Spleen (tissue), 7 donors: ENCODE measurements around the gene POLRMT.

Source experiments
- POLR2A ChIP-seq, 3 donors: fragments of 450-650 bp; IDR thresholded peaks; one replicate each; pipeline ENCODE4 v1.5.1; 2017; ENCODE audit warnings: antibody characterized with exemption in 3 of 3, mild to moderate bottlenecking in 1 of 3
- POLR2AphosphoS5 ChIP-seq, 3 donors: sonication (generic); formaldehyde crosslinking; IDR thresholded peaks; one replicate each; pipeline ENCODE4 v1.5.1; 2017; ENCODE audit warnings: antibody characterized with exemption in 3 of 3
- TF ChIP-seq, protein P1 (sequence below), 11 experiments: fragments of 200-600 bp in 7 of 11; fragments of 450-650 bp in 4 of 11; sonication (generic) in 4 of 11; IDR thresholded peaks in 8 of 11; conservative IDR thresholded peaks in 3 of 11; 1 replicate in 7 of 11; 2 replicates in 4 of 11; pipeline versions ENCODE4 v1.4.0 to v1.8.0; 2016 to 2021; ENCODE audit warnings: antibody characterized with exemption in 11 of 11, inconsistent platforms in 4 of 11, mild to moderate bottlenecking in 1 of 11
- donor health status: DM: no; HTN: no; CAD: no; lungs with moderate emphysema.
- donor health status: DM: no; HTN: no; CAD: no.
- donor health status: DM: no; HTN: no; CAD: no.

DNA sequence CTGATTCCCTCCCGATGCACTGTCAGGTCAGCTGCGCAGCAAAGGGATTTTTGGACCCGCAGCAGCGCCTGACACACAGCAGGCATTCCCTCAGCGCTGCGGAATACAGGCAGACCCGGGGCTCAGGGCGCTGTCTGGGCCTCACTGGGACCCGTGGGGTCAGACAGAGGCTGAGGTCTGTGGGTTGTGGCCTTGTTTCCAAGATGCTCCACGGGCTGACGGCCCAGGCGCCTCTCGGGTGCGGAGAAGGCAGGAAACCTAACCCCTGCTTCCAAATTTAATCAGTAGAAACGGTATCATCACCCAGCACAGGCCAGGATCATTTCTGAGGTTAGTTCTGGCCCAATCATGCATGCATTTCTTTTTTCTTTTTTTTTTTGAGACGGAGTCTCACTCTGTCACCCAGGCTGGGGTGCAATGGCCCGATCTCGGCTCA is 30.4 kb upstream of the POLRMT start:
- TF ChIP-seq, protein P1, sequence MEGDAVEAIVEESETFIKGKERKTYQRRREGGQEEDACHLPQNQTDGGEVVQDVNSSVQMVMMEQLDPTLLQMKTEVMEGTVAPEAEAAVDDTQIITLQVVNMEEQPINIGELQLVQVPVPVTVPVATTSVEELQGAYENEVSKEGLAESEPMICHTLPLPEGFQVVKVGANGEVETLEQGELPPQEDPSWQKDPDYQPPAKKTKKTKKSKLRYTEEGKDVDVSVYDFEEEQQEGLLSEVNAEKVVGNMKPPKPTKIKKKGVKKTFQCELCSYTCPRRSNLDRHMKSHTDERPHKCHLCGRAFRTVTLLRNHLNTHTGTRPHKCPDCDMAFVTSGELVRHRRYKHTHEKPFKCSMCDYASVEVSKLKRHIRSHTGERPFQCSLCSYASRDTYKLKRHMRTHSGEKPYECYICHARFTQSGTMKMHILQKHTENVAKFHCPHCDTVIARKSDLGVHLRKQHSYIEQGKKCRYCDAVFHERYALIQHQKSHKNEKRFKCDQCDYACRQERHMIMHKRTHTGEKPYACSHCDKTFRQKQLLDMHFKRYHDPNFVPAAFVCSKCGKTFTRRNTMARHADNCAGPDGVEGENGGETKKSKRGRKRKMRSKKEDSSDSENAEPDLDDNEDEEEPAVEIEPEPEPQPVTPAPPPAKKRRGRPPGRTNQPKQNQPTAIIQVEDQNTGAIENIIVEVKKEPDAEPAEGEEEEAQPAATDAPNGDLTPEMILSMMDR (IDR thresholded peaks at IDR 0.05 in 8 of 11, conservative IDR thresholded peaks at IDR 0.05 in 3 of 11) = peak in 2 of 11 experiments; percentile 4 to 11
- no peak for TF ChIP-seq POLR2AphosphoS5 (IDR thresholded peaks at IDR 0.05)
- TF ChIP-seq POLR2A (IDR thresholded peaks at IDR 0.05) = no peak
